Endometrial microvascular endothelial cells (primary cell): ENCODE data around the gene NUS1. TPM values are rescaled to one million over a fixed set of nuclear protein-coding genes. Genes with fewer than 3 reads are reported as not detected.
"Not testable (repeated sequence)": the region's sequence is repeated elsewhere in the genome, so short reads cannot be mapped to it uniquely, and the experiment has no call there.

Source experiments
- in situ Hi-C: cut with HindIII; loops from 2 replicates; pipeline ENCODE4 v1.10.0; 2017; ENCODE audit warnings: low sequenced_read_pairs, low pct_unique_long_range_greater_than_20kb; ENCODE audit errors: inconsistent ontology term
- total RNA-seq: library from RNA; depleted of rRNA; stranded (reverse); fragments of >200 nt; gene quantifications from one replicate; pipeline ENCODE4 v1.2.3, GENCODE V29; 2015; ENCODE audit errors: inconsistent ontology term

The NUS1 gene
- total RNA-seq, 1 donor from 2014 or later = 23.7 TPM

GRCh38 chr6:117706504-117706903, 31.2 kb downstream of the NUS1 start:
- in situ Hi-C loops = no loop called here

- in situ Hi-C loops = not testable (repeated sequence)
Observed at GRCh38 chr6:117706936-117707509, 31.8 kb downstream of the NUS1 start.

GRCh38 chr6:117711369-117711768, 36.1 kb downstream of the NUS1 start:
- in situ Hi-C loops = no loop called here

- in situ Hi-C loops = no loop called here
Observed at GRCh38 chr6:117718895-117719294, 43.6 kb downstream of the NUS1 start.

- in situ Hi-C loops = not testable (repeated sequence)
Observed at GRCh38 chr6:117721520-117721919, 46.3 kb downstream of the NUS1 start.

- in situ Hi-C loops = no loop called here
Observed at GRCh38 chr6:117728626-117729025, 53.4 kb downstream of the NUS1 start.

GRCh38 chr6:117729613-117730012, 54.3 kb downstream of the NUS1 start:
- in situ Hi-C loops = no loop called here

GRCh38 chr6:117733341-117733740, 58.1 kb downstream of the NUS1 start:
- in situ Hi-C loops = no loop called here

- in situ Hi-C loops = no loop called here
Observed at GRCh38 chr6:117739869-117740268, 64.6 kb downstream of the NUS1 start.

- in situ Hi-C loops = no loop called here
Observed at GRCh38 chr6:117740605-117741004, 65.3 kb downstream of the NUS1 start.

GRCh38 chr6:117750675-117751074, 75.4 kb downstream of the NUS1 start:
- in situ Hi-C loops = not testable (repeated sequence)

Other genes with a start within 250 kb of the NUS1 start
- gene ROS1, start 249.5 kb upstream of the NUS1 start, total RNA-seq = not detected
- gene DCBLD1, start 192.8 kb upstream of the NUS1 start, total RNA-seq = 20.8 TPM
- 22.5 TPM for gene GOPC, start 73.0 kb upstream of the NUS1 start, total RNA-seq
- gene SLC35F1, start 231.8 kb downstream of the NUS1 start, total RNA-seq = not detected